RWPE1 (cell line): ENCODE measurements around the gene NR4A3.
A peak's percentile ranks its signal among the peaks of the same experiment; 100 is the strongest.

Experiments used
- CTCF ChIA-PET: fragments of 350-600 bp; sonication (Branson Sonifier 250); formaldehyde crosslinking; extraction: SDS; loops from one replicate; lab custom pipeline; 2021; lab: Yijun Ruan, JAX
- POLR2A ChIA-PET: fragments of 400-600 bp; formaldehyde crosslinking; extraction: SDS; loops from one replicate; lab custom pipeline; 2020; ENCODE audit warnings: antibody characterized with exemption; ENCODE audit not compliant: low non-redundant PET; lab: Yijun Ruan, JAX
- DNase-seq: peaks from one replicate; pipeline ENCODE4 v3.0.0; 2012; ENCODE audit warnings: low spot score
- H3K27ac ChIP-seq: fragments of 450-650 bp; 2 replicates; pipeline ENCODE4 v1.5.1; 2017
- TF ChIP-seq, protein P1 (sequence below): fragments of 450-650 bp; conservative IDR thresholded peaks from 2 replicates; pipeline ENCODE4 v1.5.1; 2017; ENCODE audit warnings: low read depth, mild to moderate bottlenecking

Gene NR4A3

DNA sequence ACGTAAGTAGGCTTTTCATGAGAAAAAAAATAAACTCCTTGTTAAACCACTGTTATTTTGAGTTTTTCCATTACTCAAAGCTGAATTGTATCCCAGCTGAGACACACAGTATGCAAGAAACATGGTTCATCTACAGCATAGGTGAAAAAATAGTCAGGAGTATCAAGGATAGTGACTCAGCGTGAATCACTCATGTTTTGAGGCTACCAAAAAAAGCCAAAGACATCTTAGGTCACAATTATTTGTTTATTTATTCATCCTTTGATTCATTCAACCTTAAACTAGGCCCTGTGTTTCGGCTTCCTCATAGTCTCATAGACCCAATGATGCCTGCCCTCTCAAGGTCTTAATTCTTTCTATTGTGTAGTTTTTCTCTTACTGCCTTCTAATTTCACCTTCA, 51.8 kb downstream of the NR4A3 start:
- TF ChIP-seq, protein P1, sequence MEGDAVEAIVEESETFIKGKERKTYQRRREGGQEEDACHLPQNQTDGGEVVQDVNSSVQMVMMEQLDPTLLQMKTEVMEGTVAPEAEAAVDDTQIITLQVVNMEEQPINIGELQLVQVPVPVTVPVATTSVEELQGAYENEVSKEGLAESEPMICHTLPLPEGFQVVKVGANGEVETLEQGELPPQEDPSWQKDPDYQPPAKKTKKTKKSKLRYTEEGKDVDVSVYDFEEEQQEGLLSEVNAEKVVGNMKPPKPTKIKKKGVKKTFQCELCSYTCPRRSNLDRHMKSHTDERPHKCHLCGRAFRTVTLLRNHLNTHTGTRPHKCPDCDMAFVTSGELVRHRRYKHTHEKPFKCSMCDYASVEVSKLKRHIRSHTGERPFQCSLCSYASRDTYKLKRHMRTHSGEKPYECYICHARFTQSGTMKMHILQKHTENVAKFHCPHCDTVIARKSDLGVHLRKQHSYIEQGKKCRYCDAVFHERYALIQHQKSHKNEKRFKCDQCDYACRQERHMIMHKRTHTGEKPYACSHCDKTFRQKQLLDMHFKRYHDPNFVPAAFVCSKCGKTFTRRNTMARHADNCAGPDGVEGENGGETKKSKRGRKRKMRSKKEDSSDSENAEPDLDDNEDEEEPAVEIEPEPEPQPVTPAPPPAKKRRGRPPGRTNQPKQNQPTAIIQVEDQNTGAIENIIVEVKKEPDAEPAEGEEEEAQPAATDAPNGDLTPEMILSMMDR = no peak
- H3K27ac ChIP-seq = no peak overlapping the region
- POLR2A ChIA-PET = no interaction called here
- DNase-seq = peak; percentile 71
- CTCF ChIA-PET = interaction anchor here (0.7 kb wide), 1 partner anchor 547 kb away, joined by 5 read pairs; no protein-coding TSS in a partner anchor

DNA sequence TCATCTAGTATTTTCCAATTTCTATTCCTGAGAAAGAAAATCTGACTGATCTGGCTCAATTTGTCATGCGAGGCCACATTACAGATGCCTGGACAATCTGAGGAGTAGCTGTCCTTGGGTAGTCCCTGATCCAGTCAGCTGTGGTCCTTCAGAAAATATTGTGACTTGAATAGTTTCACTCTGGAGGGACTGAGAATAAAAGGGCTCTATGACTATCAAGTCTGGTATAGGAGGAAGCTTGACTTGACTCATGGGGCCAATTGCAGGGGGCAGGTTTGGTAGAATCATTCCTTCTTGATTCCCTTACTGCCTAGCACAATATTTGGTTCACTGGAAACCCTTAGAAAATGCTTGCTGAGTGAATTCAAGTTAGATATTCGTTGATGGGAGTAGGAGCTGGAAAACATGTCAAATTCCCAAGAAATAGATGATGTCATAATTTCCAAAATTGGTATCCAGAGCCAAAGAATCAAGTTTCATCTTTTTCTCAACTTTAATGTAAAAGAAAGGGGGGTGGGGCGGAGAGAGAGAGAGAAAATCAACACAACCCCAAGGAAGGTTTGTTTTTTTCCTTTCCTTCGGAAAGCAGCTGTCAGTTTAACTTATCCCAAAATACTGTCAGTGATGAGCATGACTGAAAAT, 52.4 kb downstream of the NR4A3 start:
- TF ChIP-seq, protein P1 = no peak
- POLR2A ChIA-PET = no interaction called here
- DNase-seq = no peak
- no peak overlapping the region for H3K27ac ChIP-seq
- CTCF ChIA-PET = interaction anchor here (0.7 kb wide), 1 partner anchor 1362 kb away, joined by 3 read pairs; no protein-coding TSS in a partner anchor

DNA sequence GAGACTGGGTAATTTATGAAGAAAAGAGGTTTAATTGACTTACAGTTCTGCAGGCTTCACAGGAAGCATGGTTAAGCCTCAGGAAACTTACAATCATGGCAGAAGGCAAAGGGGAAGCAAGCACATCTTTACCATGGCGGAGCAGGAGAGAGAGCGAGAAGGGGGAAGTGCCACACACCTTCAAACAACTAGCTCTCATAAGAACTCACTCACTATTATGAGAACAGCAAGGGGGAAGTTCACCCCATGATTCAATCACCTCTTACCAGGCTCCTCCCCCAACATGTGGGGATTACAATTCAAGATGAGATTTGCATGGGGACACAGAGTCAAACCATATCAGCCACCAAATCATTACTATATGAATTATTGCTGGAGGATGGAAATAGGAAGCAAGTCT, 54.5 kb downstream of the NR4A3 start:
- TF ChIP-seq, protein P1 = no peak
- ChIA-PET CTCF (no interaction called here), POLR2A (no interaction called here)
- DNase-seq = no peak
- H3K27ac ChIP-seq = no peak overlapping the region

DNA sequence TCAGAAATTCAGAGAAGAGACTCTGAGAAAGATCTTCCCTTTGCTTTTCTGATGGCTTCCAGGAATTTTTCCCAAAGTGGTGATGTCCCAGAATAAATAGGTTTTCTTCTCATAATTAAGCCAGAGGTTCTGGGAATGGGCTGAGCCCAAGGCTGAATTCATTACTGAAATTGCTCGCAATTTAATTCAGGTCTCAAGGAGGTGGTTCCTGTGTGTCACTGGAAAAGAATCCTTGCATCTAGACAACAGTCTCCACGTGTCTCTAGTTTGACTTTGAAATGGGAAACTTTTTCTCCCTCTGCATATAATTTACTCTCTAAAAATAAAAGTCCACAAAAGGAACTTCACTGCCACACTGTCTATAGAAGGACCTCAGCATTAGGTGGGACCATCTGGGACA, 57.0 kb downstream of the NR4A3 start:
- ChIA-PET CTCF (no interaction called here), POLR2A (no interaction called here)
- TF ChIP-seq, protein P1 = no peak
- DNase-seq = no peak
- H3K27ac ChIP-seq = no peak overlapping the region

DNA sequence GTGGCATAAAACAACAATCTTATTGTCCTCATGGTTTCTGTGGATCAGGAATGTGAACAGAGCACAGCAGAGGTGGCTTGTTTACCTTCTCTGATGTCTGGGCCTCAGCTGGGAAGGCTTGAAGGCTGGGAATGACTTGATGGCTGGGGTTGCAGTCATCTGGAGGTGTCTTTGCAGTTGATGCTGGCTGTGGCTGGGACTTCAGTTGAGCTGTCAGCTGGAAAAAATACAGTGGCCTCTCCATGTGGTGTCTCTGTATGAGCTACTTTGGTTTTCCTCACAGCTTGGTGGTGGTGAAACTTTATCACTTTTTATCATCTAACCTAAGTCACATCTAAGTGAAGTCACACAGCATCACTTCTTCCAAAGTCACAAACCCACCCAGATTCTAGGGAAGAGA, 60.1 kb downstream of the NR4A3 start:
- no peak overlapping the region for H3K27ac ChIP-seq
- TF ChIP-seq, protein P1 = no peak
- CTCF ChIA-PET = interaction anchor here (1.1 to 1.2 kb wide), 2 partner anchors 12 to 26 kb away, joined by 3 to 4 read pairs; no protein-coding TSS in a partner anchor
- DNase-seq = no peak
- POLR2A ChIA-PET = no interaction called here

DNA sequence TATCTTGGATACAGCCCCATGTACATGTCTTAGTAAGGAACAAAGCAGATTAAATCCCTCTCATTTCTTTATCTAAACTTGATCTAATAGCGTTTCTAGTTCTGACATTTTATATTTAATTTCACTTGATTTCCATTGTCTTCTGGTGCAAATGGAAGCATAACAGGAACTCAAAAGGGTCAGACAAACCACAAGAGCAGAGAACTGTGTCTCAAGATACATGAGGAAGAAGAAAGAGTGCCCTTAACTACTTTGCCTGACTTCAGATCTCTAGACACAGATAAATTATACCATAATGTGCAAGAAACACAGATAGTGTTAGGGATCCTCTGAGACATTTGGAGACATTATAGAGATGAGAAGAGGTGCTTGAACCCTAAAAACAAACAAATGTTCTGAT, 64.1 kb downstream of the NR4A3 start:
- no peak for DNase-seq
- ChIA-PET CTCF (interaction anchor here (0.8 kb wide), 1 partner anchor 20 kb away, joined by 3 read pairs; no protein-coding TSS in a partner anchor), POLR2A (no interaction called here)
- H3K27ac ChIP-seq = no peak overlapping the region
- TF ChIP-seq, protein P1 = no peak
